HG03108 (cell line): ENCODE measurements around the gene BIRC2.
A peak's percentile ranks its signal among the peaks of the same experiment; 100 is the strongest.

Source experiments
- ATAC-seq: cut with Tn5 transposase; IDR thresholded peaks from one replicate; pipeline ENCODE4 v1.9.1; 2021; ENCODE audit warnings: moderate library complexity; ENCODE audit not compliant: unreplicated experiment

The BIRC2 gene

DNA sequence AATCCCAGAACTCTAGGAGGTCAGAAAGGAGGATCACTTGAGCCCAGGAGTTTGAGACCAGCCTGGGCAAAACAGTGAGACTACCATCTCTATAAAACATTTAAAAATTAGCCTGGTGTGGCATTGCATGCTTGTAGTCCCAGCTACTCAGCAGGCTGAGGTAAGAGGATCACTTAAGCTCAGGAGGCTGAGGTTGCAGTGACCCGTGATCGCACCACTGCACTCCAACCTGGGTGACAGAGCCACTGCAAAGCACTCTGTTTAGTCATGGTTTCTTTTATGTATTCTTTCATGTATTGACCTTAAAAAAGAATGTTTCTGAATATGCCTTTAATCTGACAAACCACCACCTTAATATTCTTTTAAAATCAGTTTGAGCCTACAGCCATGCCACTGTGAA, 52.2 kb downstream of the BIRC2 start:
- ATAC-seq: no peak

DNA sequence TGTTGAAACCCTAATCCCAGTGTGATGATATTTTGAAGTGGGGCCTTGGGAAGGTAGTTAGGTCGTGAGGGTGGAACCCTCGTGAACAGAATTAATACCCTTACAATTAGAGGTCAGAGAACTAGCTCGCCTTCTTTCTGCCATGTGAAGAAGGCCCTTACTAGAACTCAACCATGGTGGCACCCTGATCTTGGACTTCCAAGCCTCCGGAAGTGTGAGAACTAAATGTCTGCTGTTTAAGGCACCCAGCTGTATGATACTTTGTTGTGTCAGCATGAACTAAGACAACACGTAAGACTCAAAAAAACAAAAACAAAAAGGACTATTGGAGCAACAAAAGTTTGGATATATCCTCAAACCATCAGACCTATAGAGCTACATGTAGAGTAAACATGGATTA, 53.6 kb downstream of the BIRC2 start:
- ATAC-seq: no peak

DNA sequence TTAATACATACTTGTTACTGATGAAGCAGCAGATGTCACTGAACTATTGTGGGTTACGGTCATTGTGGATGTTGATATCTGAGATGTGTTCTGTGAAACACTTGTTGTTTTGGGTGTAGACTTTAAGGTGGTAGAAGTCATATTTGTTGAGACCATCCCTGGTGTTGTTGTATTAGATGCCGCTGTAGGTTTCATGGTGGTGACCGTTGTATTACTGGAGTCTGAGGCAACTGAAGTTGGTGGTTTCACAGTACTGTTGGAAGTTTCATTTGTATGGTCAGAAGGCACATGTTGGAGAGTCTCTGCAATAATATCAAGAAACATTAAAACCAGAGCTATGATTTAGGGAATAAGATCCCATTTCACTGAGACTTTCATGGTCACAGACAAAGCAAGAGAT, 54.9 kb downstream of the BIRC2 start:
- ATAC-seq: no peak

DNA sequence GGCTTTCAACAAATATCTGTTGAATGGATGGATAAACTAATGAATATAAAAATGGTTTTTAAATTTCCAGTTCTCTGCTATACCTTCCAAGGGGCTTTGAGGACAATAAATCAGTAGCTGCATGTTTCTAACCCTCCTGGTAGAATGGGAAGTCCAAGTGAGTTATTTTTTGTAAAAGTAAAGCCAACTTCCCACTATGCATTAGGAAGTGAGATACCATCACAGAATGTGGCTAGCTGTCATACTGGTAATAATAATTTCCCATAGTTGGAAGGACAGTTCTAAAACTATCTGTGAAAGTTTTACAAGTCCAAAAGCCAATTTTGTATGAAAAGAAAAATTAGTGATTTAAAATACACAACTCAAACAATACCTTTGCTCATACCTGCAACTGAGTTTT, 55.5 kb downstream of the BIRC2 start:
- no peak for ATAC-seq

DNA sequence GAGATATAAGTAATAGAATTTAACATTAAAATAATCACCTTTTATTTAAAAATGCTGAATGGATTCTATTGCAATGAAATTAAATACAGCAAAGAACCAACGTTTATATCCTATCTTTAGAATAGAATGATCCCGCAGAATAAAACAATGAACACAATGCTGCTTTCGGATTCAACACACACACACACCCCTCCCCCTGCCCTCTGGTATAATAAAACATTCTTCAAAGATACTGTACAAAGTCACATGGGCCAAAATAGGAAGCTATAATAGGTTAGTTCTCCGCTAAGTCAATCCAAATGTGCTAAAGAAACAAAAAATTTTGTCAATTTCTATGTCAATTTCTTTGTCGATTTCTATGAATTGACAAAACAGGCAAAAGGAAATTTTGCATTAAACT, 58.5 kb downstream of the BIRC2 start:
- ATAC-seq: no peak

DNA sequence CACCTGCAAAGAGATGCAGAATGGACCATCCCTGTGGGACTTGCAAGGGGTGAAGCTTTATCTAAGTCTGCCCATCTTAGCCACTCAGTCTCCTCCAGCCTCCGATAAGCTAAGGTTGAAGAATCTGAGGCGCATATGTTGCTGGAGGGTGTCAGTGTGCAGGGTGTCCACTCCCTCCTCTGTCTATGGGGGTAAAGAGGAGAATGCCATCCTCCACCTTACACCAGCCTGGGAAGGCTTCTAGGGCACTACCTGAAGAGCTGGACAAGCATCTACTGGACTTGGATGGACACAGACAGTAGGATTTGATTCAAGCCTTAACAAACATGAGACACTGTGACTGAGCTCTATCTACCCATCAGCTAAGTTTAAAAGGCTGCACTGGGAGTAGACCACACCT, 59.1 kb downstream of the BIRC2 start:
- ATAC-seq: no peak

DNA sequence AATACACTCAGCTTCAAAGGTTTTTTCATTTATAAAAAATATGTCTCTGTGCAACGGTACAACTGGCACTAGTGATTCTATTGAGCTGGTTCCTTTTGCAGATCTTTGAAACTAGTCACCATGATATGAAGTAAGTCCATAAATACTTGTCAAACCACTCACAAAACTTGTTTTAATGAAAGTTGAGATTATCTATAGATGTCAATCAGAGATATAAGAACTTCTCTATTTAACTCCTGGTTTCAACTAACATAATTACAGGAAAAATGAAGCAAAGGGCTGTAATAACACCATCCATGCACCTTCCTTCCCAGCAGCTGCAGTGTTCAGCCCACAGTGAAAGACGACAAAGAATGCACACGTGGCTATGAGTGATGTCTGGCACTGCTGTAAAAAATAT, 60.9 kb downstream of the BIRC2 start:
- no peak for ATAC-seq

DNA sequence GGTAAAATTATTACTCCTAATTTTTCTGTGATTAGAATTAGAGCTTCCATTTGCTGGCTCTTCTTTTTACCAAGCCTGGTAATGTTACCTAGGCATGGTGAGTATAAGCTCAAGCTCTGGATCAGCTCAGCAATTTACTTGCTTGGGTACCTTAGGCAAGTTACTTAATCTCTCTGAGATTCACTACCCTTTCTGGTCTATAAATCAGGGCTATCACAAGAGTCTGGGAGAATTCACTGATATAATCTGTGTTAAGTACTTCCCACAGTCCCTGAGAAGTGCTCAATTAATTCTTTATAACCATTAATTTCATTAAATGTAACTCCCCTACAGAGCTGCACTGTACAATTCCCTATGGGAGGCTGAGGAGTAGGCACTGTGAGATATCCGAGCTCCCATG, 61.3 kb downstream of the BIRC2 start:
- no peak for ATAC-seq

DNA sequence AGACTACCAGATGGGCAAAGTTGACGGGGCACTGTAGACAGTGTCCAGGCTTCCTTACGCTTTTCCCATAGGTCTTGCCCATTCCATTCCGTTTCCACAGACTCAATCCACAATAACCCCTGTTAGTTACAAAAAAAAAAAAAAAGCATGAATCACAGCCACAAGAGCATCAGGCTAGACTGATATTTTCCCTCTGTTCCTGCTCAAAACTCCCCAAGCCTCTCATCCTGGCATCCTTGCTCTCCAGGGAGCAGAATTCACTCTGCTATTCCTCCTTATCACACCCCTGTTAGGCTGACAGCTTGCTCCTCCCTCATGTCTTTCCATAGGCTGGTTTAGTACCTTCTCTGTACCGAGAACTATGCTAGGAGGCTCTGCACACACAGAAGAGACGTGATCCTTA, 63.4 kb downstream of the BIRC2 start:
- no peak for ATAC-seq

DNA sequence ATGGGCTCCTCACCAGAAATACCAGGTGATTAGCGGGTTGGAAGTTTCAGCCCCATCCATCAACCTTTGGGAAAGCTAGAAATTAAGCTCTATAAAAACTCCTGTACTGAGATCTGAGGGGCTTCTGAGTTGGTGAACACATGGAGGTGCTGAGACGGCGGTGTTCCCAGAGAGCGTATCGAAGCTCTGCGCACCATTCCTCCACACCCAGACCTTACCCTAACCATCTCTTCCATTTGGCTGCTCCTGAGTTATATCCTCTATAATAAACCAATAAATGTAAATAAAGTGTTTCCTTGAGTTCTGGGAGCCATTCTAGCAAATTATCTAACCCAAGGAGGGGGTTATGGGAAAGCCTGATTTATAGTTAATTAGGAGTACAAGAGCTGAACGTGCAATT, 64.1 kb downstream of the BIRC2 start:
- ATAC-seq: no peak

DNA sequence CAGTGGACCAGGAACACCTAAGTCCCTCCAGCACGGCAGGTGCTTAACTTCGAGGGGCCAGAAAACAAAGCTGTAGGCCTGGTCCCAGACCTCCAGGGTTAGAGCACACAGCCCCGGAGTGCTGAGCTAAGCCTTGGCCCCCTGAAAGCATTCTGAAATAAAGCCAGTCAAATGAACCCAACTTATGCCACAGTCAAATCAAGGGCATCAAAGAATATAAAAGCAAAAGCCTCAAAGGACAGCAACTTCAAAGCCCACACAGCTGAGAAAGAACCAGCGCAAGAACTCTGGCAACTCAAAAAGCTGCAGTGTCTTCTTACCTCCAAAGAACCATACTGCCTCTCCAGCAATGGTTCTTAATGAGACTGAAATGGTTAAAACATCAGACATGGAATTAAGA, 66.5 kb downstream of the BIRC2 start:
- ATAC-seq: no peak

DNA sequence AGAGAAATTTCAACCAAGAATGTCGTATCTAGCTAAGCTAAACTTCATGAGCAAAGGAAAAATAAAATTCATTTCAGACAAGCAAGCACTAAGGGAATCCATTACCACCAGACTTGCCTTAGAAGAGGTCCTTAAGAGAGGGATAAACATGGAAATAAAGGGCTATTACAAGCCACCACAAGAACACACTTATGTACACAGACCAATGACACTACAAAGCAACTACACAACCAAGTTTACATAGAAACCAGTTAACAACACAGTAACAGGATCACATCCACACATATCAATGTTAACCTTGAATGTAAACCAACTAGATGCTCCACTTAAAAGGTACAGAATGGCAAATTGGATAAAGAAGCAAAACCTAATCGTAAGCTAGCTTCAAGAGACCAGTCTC, 67.5 kb downstream of the BIRC2 start:
- no peak for ATAC-seq

DNA sequence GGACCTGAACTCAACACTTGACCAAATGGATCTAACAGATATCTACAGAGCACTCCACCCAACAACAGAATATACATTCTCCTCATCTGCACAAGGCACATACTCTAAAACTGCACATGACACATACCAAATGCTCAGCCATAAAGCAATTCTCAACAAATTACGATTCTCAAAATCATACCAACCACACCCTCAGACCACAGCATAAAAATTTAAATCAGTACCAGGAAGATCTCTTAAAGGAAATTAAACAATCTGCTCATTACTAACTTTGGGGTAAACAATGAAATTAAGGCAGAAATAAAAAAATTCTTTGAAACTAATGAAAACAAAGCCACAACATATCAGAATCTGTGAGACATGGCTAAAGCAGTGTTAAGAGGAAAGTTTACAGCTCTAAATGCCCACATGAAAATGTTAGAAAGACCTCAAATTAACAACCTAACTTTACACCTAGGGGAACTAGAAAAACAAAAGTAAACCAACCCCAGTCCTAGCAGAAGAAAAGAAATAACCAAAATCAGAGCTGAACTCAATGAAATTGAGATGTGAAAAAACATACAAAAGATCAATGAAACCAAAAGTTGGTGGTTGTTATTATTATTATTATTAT, 68.4 kb downstream of the BIRC2 start:
- ATAC-seq: no peak

DNA sequence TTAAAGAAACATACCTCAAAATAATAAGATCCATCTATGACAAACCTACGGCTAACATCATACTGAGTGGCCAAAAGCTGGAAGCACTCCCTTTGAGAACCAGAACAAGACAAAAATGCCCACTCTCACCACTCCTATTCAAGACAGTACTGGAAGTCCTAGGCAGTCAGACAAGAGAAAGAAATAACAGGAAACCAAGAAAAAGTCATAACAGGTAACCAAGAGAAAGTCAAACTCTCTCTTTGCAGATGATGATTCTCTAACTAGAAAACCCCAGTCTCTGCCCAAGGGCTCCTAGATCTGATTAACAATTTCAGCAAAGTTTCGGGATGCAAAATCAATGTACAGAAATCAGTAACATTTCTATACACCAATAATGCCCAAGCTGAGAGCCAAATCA, 70.0 kb downstream of the BIRC2 start:
- no peak for ATAC-seq

DNA sequence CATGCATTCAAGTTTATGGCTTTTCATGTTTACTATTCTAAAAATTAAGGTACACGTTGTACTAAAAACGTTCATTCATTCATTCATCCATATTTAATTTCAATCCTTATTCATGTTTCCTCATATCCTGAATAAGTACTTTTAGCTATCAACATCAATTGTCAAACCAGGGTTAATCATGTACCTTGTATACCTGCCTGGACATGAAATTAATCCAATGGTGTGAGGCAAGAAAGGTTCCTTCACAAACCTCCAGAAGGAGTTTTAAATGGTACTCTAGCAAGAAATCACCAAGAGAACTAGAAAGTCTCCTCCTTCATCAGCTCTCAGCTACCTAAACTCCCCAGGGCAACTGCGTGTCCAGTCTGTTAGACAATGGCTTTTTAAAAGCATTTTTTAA, 72.2 kb downstream of the BIRC2 start:
- ATAC-seq: no peak

DNA sequence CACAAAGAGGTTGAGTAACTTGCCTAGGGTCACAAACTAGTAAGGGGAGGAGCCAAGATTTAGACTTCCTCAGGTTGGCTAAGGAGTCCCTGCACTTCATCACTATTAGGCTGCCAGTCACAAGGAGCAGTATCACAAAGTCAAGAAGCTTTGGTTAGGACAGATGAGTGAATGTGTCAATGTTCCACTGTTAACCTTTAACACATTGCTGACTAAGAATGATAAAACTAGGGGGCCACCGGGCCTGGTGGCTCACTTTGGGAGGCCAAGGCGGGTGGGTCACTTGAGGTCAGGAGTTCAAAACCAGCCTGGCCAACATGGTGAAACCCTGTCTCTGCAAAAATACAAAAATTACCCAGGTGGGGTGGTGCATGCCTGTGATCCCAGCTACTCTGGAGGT, 73.5 kb downstream of the BIRC2 start:
- peak; percentile 89 for ATAC-seq

DNA sequence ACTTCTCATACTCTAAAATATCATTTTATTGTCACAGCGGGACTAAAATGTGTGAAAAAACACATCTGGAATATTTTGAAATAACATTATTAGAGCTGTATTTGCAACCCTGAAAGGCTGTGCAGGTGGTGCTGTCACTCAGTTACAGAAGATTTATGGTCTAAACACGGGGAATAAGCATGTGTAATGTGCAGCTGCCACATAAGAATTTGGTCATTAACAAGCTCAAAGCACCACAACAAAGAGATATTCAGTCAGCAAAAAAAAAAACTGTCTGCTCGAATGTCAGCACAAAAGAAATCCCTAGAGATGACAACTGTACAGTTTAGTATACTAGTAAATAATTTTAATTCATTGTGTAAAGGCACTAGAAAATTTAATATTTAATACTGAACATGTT, 74.2 kb downstream of the BIRC2 start:
- no peak for ATAC-seq

DNA sequence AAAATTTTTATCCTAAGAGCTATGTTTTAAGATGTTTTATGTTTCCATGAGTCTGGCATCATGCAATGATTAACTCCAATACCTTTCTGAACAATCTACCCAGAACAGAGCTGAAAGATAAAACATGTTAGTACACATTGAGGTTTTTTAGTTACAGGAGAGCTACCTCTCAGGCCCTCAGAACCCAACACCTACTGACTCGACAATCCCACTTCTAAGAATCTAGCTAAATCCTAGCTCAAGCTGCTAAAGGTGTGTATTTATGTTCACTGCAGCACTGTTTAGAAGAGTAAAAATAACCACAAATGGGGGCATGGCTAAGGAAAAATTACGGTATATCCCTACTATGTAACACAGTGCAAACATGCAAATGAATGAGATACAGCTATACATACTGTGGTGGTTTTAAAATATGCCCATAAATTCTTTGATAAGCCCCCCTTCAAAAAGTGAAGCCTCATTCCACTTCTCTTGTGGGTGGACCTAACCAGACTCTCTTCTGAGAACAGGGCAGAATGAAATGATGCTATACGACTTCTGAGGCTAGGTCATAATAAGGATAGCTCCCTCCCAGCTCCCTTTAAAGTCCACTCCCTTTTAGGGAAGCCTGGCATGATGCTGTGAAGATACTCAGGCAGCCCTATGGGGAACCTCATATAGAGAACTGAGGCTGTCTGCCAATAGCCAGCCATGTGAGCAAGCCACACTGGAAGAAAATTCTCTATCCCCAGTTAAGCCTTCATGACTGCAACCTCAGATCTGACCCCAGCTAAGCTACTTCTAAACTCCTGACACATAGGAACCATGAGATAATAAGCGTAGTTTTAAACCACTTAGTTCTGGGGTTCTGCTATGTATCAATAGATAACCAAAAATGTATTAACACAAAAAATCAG, 76.1 kb downstream of the BIRC2 start:
- no peak for ATAC-seq

DNA sequence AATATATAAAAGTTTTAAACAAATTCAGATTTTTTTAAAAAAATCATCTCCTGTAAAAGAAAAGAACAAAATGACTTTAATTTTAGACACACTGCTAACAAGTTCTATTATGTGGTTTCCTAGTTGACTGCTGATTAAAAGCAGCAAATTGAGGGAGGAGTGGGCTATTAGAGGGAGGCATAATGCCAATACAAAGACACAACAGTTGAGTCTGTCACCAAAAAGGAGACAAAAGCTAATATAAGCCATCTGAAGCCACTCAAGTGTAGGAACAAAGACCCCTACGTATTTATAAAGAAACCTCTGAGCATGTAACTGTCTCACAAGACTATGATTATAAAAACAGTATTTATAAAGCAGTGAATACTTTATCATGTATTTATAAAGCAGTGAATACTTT, 76.9 kb downstream of the BIRC2 start:
- no peak for ATAC-seq

DNA sequence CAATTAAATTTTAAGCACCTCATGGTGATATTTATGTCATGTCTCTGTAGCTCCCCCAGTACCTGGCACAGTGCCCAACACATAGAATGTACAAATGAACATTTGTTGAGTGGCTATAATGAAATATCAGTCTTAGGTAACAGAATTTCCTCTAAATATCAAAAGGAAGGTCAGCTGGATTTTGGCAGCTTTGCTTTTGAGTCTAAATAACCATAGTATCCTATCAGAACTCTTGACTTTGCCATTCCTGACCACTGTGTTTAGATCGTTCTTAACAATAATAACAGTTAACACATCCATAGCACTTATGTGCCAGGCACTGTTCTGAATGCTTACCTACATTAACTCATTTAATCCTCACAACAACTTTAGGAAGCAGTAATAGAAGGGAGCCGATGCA, 79.0 kb downstream of the BIRC2 start:
- ATAC-seq: no peak

DNA sequence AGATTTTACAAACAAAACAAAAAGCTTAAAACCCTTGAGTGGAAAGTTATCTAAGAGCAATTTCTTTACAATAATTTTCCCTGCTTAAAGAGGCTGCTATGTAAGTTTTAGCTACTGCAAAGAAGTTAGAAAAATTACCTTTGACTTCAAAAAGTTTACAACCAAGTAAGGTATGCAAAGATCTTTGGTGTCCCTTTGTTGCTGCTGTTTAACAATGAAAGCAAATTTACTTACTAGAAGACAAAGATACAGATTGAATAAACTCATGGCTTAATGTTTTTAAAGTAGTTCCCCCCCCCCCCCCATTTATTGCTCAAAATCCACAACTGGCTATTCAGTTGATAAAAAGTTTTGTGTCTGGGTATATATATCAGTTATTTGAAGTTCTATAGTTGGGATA, 79.6 kb downstream of the BIRC2 start:
- no peak for ATAC-seq

DNA sequence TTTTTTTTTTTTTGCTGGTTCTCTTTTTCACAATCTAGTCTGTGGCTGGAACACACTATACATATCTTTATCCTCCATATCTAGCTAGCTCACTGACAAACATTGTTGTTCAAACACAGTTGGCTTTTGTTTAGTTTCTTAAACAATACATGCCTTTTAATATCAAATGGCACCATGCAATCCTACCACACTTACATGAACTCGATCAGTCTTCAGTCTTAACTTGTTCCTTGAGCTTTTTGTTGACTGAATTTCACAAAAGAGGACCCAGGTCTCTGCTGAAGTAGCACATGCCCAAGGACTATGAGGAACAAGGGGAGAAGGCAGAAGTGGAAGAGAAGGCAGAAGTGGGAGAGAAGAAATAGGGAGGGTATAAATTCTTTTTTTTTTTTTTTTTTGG, 80.1 kb downstream of the BIRC2 start:
- no peak for ATAC-seq
